HG03196 (cell line): ENCODE data around the gene CFDP1.
"Not testable (repeated sequence)": the region's sequence is repeated elsewhere in the genome, so short reads cannot be mapped to it uniquely, and the experiment has no call there.

Experiments used
- ATAC-seq: cut with Tn5 transposase; IDR thresholded peaks from one replicate; pipeline ENCODE4 v1.9.1; 2021; ENCODE audit not compliant: unreplicated experiment

CFDP1 gene

DNA sequence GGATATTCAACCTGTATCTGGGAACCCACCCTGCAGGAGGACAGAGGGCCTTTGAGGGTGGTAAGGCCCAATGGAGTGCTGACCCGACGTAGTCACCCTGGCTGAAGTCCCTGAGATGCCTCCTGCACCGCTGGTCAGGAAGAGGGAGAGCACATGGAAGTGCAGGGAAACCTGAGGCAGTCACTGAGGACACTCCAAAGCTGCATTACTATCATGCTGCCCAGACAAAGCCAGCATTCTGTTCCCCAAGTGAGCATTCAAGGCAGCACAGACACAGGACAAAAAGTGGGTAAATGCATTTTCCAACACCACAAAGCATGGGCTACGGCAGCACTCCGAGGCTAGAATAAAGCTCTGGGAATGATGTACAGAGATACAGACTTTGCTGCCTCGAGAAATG, 135.0 kb downstream of the CFDP1 start:
- ATAC-seq: no peak

DNA sequence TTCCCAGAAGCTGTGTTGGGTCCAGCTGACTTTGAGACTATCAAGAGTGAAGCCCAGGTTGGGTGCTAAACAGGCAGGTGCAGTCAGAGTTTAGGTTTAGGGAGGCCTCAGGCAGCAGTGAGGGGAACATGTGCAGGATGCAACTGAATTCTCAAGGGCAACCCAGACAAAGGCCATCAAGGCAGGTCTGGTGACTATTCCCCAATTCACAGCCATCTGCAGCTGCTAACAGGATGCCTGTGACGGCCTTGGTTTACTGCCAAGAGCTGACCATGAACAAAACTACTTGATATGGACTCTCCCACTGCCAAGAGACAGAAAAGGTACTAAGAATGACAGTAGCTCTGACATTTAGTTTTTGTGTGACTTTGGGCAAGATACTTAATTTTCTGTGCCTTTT, 136.7 kb downstream of the CFDP1 start:
- no peak for ATAC-seq

DNA sequence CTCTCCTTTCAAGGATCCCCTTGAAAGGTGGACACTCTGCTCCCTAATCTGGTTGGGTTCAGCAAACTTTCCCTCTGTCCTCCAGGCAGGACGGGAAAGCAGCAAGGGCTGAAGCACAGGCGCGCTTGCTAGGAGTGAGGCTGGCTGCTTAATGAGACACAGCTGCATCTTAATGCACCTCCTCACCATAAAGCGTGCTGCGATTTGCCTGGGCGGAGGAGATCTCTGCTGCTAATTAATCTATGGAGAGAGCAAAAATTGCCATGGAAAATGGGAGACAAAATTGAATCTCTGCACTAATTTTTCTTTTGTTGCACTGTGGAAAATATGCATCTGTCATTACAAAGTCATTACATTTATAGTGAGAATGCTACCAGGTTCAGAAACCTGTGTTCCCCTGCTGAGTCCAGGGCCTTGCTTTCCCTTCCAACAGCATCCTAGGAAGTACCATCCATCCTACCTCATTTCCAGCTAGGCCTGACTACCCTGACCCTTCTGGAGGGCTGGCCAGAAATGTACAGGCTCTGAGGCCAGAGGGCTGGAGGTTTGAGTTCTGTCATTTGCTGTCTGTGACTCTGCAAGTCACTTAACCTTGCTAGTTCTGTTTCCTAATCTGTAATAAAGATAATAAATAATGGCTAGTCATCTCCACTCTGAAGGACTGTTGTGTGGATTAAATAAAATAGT, 138.4 kb downstream of the CFDP1 start:
- no peak for ATAC-seq

DNA sequence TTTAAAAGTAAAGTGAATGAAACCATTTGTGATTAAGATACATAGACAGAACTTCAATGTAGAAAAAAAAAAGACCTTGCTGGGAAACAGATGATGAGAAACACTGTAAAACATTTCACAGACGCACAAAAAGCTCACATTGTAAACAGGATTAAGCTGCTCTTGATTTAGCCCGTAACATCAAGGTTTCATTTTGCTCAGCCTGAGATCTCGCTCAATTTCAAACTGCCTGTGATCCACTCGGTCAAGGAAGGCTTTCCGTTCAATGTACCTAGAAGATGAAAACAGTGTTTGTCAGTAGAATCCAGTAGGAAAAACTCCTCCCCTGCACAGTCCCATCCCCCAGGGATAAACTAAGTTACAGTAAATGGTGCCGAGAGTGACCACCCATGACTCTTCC, 139.5 kb downstream of the CFDP1 start:
- ATAC-seq: no peak

DNA sequence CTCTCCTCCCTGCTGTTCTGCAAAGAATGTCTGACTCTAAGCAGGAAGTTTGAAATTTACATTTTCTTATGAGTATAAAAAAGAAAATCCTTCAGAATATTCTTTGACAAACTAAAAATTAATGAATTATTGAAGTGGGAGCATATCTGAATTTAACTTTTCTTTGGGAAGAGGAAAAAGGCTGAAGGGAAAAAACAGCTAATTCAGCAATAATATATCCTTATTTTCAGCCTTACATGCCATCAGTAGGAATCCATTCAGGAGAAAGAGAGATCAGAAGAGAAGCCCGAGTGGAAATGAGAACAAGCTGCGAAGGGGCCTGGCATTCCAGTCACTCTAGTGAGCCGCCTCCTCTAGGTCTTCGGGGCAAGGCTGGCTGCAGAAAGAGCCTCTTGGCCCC, 140.1 kb downstream of the CFDP1 start:
- no peak for ATAC-seq

DNA sequence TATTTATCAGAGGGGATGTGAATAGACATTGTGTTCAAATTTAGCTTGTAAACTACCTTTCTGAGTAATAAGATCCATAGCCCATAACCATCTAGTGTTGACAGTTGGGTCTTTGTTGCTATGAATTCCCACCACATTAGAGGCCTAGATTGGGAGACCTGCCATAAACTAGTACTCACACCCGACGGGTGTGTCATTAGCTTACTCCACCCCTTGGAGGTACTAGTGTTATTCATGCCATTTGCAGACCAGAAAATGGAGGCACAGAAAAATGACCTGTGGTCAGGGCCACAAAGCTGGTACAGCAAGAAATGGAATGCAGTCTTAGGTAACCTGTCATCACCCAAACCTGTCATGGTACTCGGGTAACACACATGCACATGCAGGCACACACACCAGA, 140.6 kb downstream of the CFDP1 start:
- no peak for ATAC-seq

DNA sequence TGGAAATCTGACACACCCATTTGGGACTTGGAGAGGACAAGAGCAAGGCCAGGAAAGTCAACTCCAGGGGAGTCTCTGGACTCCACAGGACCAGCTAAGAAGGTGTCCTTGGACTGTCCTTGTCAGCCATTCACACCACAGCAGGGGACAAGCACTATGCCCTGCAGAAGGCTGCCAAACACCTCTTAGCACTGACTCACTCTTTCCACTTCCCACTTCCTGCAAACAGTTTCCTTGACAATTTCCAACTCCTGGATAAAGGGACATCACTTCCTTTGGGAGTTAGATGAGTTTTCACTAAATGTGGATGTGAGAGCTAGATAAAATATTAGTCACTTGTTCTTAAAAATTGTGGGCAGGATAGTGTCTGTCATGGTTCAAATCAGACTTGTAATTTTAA, 144.1 kb downstream of the CFDP1 start:
- ATAC-seq: no peak

DNA sequence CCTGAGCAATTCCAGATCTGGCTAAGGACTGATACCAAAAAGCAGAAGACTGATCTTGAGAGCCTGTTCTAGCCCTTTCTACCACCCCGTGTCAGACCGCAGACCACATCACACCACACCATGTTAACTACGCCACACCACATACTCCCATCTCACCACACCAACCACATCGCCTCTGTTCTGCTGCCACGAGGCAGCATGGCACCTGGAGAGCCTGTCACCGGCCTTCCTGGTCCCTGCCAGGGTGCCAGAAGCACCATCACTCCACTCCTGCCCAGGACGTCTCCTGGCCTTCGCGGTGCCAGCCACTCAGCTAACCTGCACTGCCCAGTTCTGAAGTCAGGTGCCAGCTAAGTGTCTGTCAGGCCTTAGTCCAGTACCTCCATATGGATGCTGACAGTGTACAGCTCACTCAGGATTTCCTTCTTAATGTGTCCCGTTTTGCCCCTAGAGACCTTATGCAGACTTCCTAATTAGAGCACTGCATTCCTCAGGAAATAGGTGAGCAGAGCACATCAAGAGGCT, 144.6 kb downstream of the CFDP1 start:
- no peak for ATAC-seq

DNA sequence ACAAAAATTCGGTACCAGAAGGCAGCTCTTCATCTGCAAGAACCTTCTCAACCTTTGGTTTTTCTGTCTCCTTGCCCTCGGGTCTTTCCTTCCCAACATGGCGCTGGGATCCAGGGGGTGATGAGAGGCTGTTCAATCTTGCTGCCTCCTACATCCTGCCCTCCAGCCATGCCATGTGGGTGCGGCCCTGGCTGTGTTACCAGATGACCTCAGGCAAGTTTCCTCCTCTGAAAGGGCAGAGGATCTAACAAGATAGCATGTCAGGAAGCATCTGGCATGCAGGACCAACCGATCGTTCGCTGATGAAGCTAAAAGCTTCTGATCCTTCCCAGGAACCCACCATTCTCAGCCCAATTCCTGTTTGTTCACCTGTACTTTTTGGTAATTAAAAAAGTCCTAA, 145.1 kb downstream of the CFDP1 start:
- no peak for ATAC-seq

DNA sequence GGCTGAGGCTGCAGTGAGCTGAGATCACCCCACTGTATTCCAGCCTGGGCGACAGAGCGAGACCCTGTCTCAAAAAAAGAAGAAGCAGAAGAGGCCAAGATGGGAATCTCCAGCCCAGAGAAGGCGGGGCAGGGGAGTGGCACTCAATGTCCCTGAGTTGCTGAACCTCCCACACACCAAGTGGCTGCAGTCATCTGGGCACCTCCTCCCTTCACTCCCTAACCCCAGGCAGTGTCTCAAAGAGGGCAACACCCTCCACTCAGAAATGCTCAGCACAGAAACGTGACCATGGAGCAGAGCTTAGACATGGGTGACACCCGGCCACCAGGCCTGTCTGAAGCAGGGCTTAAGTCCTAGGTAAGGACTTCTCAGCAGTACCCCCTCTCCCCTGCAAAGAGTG, 145.6 kb downstream of the CFDP1 start:
- ATAC-seq: no peak

DNA sequence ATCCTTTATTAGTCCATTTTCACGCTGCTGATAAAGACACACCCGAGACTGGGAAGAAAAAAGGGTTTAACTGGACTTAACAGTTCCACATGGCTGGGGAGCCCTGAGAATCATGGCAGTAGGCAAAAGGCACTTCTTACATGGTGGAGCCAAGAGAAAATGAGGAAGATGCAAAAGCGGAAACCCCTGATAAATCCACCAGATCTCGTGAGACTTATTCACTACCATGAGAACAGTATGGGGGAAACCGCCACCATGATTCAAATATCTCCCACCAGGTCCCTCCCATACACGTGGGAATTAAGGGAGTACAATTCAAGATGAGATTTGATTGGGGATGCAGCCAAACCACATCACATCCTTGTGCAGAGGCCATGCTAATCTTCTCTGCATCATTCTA, 146.9 kb downstream of the CFDP1 start:
- no peak for ATAC-seq

DNA sequence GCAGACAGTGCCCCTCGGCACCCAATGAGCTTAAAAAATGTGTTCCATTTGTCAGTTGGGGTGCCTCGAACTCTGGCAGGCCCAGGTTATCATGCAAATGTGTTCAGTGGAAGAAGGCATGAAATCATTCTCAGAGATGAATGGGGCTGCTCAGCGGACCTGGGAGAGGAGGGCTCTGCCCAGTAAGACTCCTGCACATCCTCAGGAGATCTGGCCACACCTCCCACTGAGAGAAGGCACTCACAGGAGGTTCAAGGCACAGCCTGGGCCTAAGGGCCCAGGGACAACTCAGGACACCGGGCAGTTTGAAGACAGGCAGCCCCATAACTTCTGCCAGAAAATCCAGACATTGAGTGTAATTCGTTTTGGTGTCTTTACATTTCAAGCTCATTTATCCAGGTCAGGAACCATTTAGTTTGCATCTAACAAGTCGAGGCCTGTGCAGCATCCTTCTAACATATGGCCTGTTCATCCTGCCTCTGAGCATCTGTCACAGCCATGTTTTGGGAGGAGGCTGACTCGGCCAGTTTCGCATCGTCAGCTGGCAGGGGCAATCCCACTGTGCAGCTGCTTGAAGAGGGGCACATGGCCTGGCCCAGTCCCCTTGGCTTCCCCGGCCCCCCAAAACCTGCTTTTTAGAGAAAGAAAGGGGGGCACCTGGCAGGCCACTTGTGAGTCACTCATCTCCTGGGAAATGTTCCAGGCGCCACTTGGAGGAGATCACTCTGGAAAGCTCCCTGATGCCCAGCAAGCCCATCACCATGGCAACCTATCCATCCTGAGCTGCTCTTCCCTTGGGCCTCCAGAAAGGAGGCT, 150.6 kb downstream of the CFDP1 start:
- no peak for ATAC-seq

DNA sequence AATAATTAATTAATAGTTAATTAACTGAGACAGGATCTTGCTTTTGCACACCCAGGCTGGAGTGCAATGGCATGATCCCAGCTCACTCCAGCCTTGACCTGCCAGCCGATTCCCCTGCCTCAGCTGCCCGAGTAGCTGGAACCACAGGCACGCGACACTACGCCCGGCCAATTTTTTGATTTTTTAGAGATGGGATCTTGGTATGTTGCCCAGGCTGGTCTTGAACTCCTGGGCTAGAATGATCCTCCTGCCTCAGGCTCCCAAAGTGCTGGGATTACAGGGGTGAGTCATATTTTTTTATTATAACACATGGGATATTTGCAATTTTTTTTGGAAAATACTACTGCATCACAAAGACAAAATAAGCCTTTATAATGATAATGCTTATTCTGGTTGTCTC, 151.5 kb downstream of the CFDP1 start:
- ATAC-seq: no peak

DNA sequence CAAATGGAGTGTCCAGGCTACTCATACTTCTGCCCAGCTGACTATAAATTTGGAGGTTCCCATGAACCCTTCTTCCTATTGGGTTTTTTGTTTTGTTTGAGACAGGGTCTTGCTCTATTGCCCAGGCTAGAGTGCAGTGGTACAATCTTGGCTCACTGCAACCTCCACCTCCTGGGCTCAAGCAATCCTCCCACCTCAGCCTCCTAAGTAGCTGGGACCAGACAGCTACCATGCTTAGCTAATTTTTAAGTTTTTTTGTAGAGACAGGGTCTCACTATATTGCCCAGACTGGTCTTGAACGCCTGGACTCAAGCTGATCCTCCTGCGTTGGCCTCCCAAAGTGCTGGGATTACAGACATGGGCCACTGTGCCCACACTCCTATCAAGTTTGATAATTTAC, 152.3 kb downstream of the CFDP1 start:
- not testable (repeated sequence) for ATAC-seq

DNA sequence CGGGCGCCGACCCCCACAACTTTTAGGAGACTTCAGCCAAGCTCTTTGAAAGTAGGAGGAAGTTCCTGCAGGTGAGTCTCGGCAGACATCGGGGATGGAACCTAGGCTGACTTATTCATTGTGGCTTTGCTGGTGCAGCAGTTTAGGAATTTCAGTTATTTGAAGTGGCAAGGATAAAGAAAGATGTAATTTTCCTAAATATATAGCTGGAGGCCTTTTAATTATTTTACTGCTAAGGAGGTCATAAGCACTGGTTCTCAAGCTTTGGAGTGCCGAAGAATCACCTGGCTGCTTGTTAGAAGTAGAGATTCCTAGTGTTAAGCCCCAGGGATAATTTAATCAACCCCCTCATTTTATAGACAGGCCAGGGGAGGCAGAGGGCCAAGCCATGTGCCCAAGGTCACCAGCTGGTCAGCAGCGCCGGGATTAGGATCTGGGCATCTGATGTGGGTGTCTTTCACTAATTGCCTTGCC, 152.9 kb downstream of the CFDP1 start:
- no peak for ATAC-seq

DNA sequence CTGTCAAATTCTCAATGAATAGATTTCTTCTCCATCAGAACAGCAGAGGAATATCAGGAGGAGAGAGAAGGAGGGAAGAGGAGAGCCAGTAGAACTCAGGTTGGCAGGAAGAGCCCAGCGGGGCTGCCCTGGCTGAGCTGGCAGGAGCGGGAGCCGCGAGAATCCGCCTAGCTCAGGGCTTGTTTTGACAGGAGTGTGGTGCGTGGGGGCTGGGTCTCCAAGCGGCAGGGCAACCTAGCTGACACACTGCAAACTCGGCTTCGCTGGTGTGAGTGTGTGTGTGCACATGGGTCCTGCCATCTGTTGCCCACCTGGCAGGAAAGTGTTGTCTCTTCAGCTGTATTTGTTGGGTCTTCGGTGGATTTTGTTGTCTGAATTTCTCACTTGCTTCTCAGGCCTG, 154.0 kb downstream of the CFDP1 start:
- ATAC-seq: no peak

DNA sequence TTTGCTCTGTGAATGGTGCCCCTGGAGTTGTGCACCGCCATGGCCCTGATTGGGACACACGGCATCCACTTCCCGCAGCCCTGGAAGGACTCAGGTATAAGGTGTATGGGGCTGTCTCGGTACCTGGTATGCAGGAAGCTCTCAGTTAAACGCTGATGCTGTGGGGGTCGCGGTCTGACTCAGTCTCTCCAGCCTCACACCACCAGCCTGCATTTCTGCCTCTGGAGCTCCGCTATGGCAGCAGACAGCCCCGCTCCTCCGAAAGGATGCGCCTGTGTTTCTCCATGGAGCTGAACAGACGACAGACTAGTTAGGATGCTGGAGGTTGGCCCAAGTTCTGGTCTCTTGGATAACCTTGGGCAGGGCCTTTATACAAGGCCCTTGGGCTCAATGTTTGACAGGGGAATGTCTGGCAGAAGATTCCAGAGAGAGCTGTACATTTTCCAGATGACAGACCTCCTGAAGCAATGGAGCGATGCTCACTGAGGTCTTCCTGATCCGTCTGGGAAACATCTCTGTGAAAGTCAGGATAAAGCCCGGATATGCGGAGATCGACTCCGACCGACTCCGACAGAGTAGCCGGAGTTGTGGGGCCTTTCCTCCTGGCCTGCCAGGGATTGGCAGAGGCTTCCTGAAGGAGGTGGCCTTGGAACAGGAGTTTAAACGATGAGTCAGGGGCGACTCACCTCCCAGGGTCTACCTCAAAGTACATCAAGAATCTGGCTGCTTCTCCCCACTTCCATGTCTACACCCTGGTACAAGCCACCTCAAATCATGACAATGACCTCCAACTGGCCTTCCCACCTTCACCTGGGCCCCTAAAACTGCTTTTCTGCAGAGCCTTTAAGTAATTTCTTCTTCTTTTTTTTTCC, 160.0 kb downstream of the CFDP1 start:
- no peak for ATAC-seq

DNA sequence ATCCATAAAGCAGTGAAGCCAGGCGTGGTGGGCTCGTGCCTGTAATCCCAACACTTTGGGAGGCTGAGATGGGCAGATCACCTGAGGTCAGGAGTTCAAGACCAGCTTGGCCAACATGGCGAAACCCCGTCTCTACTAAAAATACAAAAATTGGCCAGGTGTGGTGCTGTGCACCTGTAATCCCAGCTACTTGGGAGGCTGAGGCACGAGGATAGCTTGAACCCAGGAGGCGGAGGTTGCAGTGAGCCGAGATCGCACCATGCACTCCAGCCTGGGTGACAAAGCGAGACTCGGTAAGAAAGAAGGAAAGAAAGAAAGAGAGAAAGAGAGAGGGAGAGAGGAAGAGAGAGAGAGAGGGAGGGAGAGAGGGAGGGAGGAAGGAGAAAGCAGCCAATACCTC, 160.7 kb downstream of the CFDP1 start:
- not testable (repeated sequence) for ATAC-seq

DNA sequence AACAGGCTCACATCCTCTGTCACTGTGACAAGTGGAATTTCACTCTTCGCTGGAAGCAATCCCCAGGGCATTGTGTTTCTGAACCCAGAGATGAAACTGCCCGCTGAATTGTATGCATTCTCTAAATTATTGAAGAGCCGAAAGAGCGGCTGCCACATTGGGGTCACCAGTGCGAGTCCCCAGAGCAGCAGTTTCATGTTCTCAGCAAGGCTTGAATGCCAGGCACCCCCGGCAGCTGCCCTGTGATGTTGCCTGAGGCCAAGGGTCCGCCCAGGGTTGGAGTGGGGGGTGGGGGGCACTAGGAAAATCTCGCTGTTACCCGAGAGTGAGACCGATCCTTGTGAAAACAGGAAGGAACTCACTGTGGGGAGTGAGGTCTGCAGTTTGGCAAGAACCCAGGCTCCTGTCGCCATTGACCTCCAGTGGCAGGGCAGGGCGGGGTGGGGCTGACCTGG, 161.2 kb downstream of the CFDP1 start:
- no peak for ATAC-seq

DNA sequence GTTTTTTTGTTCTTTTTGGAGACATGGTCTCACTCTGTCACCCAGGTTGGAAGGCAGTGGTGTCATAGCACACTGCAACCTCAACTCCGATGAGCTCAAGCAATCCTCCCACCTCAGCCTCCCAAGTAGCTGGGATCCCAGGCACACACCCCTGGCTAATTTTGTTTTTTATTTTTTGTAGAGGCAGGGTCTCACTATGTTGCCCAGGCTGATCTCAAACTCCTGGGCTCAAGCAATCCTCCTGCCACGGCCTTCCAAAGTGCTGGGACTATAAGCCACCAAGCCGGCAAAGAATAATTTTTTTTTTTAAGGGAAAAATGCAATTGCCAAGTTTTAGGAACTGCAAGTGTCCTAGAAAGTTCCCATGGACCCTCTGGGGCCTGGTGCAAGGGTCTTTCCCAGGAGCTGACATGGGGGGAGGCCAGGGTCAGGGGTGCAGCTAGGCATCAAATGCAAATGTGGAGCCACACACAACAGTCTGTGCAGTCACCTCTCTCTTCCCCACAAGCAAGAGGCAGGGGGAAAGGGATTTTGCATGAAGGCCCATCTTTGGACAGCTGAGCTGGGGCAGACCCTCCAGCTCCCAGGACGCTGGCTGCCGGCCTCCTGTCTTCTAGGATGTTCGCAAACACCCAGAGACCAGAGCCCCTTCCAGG, 161.7 kb downstream of the CFDP1 start:
- no peak for ATAC-seq

DNA sequence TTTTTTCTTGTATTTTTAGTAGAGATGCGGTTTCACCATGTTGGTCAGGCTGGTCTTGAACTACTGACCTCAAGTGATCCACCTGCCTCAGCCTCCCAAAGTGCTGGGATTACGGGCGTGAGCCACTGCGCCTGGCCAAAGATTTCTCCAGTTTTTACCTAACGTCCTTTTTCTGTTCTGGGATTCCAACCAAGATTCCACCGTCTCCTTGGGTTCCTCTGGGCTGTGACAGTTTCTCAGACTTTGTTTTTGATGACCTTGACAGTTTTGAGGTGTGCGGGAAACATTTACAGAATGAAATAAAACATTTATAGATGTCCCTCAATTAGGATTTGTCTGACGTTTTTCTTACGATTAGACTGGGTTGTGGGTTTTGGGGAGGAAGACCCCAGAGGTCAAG, 163.9 kb downstream of the CFDP1 start:
- not testable (repeated sequence) for ATAC-seq
